ENCODE results near the gene PCBP3. TPM values are rescaled to one million over a fixed set of nuclear protein-coding genes. Genes with fewer than 3 reads are reported as not detected.

The PCBP3 gene
- total and polyA plus RNA-seq, 2 donors from 2014 or later = 2.3 to 5.4 TPM

DNA sequence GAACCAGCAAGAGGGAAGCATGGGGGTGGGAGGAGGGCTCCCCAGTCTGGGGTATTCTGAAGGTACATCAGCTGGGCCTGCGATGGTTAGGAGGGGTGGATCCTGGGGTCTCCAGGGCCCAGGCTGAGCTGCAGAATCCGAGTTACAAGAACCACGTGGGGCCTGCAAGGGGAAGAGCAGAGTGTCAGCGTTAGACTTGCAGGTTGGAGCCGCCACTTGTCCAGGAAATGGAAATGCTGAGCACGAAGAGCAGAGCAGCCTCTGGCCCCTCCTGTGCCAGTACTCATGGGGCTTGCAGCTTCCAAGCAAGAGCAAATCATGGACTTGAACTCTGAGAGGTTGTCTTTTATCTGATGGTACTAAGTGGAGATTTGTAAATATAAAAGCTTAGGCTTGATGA is 290.6 kb downstream of the PCBP3 start:
- TF ChIP-seq, protein P1, sequence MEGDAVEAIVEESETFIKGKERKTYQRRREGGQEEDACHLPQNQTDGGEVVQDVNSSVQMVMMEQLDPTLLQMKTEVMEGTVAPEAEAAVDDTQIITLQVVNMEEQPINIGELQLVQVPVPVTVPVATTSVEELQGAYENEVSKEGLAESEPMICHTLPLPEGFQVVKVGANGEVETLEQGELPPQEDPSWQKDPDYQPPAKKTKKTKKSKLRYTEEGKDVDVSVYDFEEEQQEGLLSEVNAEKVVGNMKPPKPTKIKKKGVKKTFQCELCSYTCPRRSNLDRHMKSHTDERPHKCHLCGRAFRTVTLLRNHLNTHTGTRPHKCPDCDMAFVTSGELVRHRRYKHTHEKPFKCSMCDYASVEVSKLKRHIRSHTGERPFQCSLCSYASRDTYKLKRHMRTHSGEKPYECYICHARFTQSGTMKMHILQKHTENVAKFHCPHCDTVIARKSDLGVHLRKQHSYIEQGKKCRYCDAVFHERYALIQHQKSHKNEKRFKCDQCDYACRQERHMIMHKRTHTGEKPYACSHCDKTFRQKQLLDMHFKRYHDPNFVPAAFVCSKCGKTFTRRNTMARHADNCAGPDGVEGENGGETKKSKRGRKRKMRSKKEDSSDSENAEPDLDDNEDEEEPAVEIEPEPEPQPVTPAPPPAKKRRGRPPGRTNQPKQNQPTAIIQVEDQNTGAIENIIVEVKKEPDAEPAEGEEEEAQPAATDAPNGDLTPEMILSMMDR (IDR thresholded peaks at IDR 0.05; ENCODE audit: borderline replicate concordance, extremely low read depth, insufficient read depth) = no peak
- H3K36me3 ChIP-seq (ENCODE audit: control insufficient read depth in 2 of 3, insufficient read depth in 3 of 3, low read length in 3 of 3) = no peaks in the 10 kb centered on the region
- H3K9ac ChIP-seq (ENCODE audit: low read length in 3 of 3) = no peak overlapping the region

DNA sequence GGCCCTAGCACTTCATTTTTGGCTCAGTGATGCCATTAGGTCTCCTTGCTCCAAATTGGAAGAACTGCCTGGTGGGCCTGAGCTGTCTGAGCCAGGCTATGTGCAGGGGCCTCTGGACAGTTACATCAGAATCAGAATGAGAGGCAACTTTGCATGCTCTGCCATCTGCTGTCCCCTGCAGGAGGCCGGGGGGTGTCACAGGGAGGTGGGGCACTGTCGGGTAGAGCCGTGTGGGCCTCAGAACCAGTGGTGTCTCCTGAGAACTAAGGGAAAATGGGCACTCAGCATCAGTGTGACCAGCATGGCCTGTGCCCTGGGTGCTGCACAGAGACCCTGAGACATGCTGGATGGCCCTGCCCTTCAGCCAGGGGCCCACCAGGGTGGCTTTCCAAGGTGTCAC is 291.0 kb downstream of the PCBP3 start:
- DNase-seq = peak in 1 of 5 donors; percentile 29
- intact Hi-C loops (cut with DNase I) = no loop called here
- no peak overlapping the region for H3K4me3 ChIP-seq (ENCODE audit: low read length in 3 of 3)
- TF ChIP-seq, protein P1 (IDR thresholded peaks at IDR 0.05; ENCODE audit: borderline replicate concordance, extremely low read depth, insufficient read depth) = no peak
- no peak overlapping the region for H3K9ac ChIP-seq (ENCODE audit: low read length in 3 of 3)
- FAIRE-seq = no peak
- no peaks in the 10 kb centered on the region for H3K36me3 ChIP-seq (ENCODE audit: control insufficient read depth in 2 of 3, insufficient read depth in 3 of 3, low read length in 3 of 3)
- no peaks in the 10 kb centered on the region for H3K27me3 ChIP-seq (ENCODE audit: control insufficient read depth, insufficient read depth, low read length)
- no peaks in the 10 kb centered on the region for H3K4me1 ChIP-seq (ENCODE audit: control insufficient read depth in 2 of 3, insufficient read depth in 2 of 3, low read depth in 1 of 3, low read length in 3 of 3)
- H3K9me3 ChIP-seq (ENCODE audit: control insufficient read depth in 2 of 3, insufficient read depth in 1 of 3, low read length in 3 of 3) = peaks cover 0 to 22% (median 2%) of the 10 kb centered on the region in 3 donors
- H3K27ac ChIP-seq (ENCODE audit: low read depth in 2 of 2, low read length in 2 of 2) = no peak overlapping the region

More for the DNA sequence above, 290.6 kb downstream of the PCBP3 start:
- DNase-seq (no peak), FAIRE-seq (no peak)
- no peak overlapping the region for H3K4me3 ChIP-seq (ENCODE audit: low read length in 3 of 3)
- H3K27ac ChIP-seq (ENCODE audit: low read depth in 2 of 2, low read length in 2 of 2) = no peak overlapping the region
- H3K4me1 ChIP-seq (ENCODE audit: control insufficient read depth in 2 of 3, insufficient read depth in 2 of 3, low read depth in 1 of 3, low read length in 3 of 3) = no peaks in the 10 kb centered on the region
- intact Hi-C loops (cut with DNase I) = no loop called here
- peaks cover 0 to 22% (median 2%) of the 10 kb centered on the region in 3 donors for H3K9me3 ChIP-seq (ENCODE audit: control insufficient read depth in 2 of 3, insufficient read depth in 1 of 3, low read length in 3 of 3)
- no peaks in the 10 kb centered on the region for H3K27me3 ChIP-seq (ENCODE audit: control insufficient read depth, insufficient read depth, low read length)

DNA sequence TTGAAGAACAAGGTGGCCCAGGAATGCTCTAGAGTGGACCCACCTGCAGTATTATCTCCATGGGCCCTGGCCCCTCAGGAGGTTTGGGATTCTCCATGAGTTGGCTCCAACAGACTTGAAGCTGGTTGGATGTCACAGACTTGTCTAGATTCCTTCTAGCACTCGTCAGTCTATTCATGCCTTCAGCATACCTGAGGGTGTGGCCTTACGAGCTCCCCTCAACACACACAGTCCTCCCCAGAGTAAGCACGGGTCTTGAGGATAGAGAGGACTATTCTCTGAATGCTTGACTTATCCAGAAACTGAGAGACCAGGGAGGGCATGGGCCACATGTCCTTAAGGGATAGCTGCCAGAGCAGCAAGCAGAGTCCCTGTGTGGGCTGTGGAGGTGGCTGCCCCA is 292.1 kb downstream of the PCBP3 start:
- Histone ChIP-seq H3K4me3 (ENCODE audit: low read length in 3 of 3) (no peak overlapping the region), H3K36me3 (ENCODE audit: control insufficient read depth in 2 of 3, insufficient read depth in 3 of 3, low read length in 3 of 3) (no peaks in the 10 kb centered on the region), H3K9ac (ENCODE audit: low read length in 3 of 3) (no peak overlapping the region), H3K27me3 (ENCODE audit: control insufficient read depth, insufficient read depth, low read length) (no peaks in the 10 kb centered on the region), H3K9me3 (ENCODE audit: control insufficient read depth in 2 of 3, insufficient read depth in 1 of 3, low read length in 3 of 3) (peaks cover 0 to 22% (median 2%) of the 10 kb centered on the region in 3 donors), H3K27ac (ENCODE audit: low read depth in 2 of 2, low read length in 2 of 2) (no peak overlapping the region), H3K4me1 (ENCODE audit: control insufficient read depth in 2 of 3, insufficient read depth in 2 of 3, low read depth in 1 of 3, low read length in 3 of 3) (no peaks in the 10 kb centered on the region)
- intact Hi-C loops (cut with DNase I) = no loop called here
- FAIRE-seq (no peak), DNase-seq (peak in 1 of 5 donors; percentile 56)
- TF ChIP-seq, protein P1 (IDR thresholded peaks at IDR 0.05; ENCODE audit: borderline replicate concordance, extremely low read depth, insufficient read depth) = no peak

Measured in kidney (tissue), 14 donors.